Osteoblast (primary cell): ENCODE data around the gene DHDDS. TPM values are rescaled to one million over a fixed set of nuclear protein-coding genes. Genes with fewer than 3 reads are reported as not detected.

Experiments used
- DNase-seq: peaks from one replicate; pipeline ENCODE4 v3.0.0; 2011; ENCODE audit warnings: low spot score, mixed read lengths; ENCODE audit not compliant: insufficient read length; ENCODE audit errors: missing footprints
- H2AFZ ChIP-seq: 2 replicates; pipeline ENCODE4 v1.6.0; 2011; ENCODE audit warnings: mild to moderate bottlenecking, low read length
- H3K27ac ChIP-seq: 2 replicates; pipeline ENCODE4 v1.5.1; 2011; ENCODE audit warnings: mild to moderate bottlenecking, low read depth, low read length, moderate library complexity
- H3K27me3 ChIP-seq: 2 replicates; pipeline ENCODE4 v1.6.0; 2012; ENCODE audit warnings: mild to moderate bottlenecking, control low read depth, inconsistent platforms, low read length, moderate library complexity; ENCODE audit not compliant: insufficient read depth
- H3K36me3 ChIP-seq: 2 replicates; pipeline ENCODE4 v1.5.1; 2011; ENCODE audit warnings: mild to moderate bottlenecking, low read length, control low read depth, moderate library complexity; ENCODE audit not compliant: insufficient read depth
- H3K4me1 ChIP-seq: 2 replicates; pipeline ENCODE4 v1.5.1; 2011; ENCODE audit warnings: mild to moderate bottlenecking, low read length, control low read depth, moderate library complexity; ENCODE audit not compliant: insufficient read depth
- H3K4me2 ChIP-seq: 2 replicates; pipeline ENCODE4 v1.6.0; 2011; ENCODE audit warnings: mild to moderate bottlenecking, low read length; ENCODE audit not compliant: insufficient read depth
- H3K4me3 ChIP-seq: fragments of 200-600 bp; sonication (generic); 3 replicates; pipeline ENCODE4 v1.5.1; 2012; ENCODE audit warnings: mild to moderate bottlenecking, low read length, inconsistent platforms; ENCODE audit not compliant: insufficient read depth
- H3K79me2 ChIP-seq: 2 replicates; pipeline ENCODE4 v1.6.0; 2012; ENCODE audit warnings: mild to moderate bottlenecking, low read length, control low read depth, inconsistent platforms; ENCODE audit not compliant: insufficient read depth
- H3K9me3 ChIP-seq: 2 replicates; pipeline ENCODE4 v1.5.1; 2011; ENCODE audit warnings: low read depth, low read length, control low read depth
- H4K20me1 ChIP-seq: 2 replicates; pipeline ENCODE4 v1.6.0; 2012; ENCODE audit warnings: mild to moderate bottlenecking, low read length, control low read depth; ENCODE audit not compliant: insufficient read depth
- CTCF ChIP-seq: IDR thresholded peaks from 2 replicates; pipeline ENCODE4 v1.5.1; 2011; ENCODE audit warnings: mild to moderate bottlenecking, low read depth, low read length, moderate library complexity; ENCODE audit errors: extremely low read depth
- total RNA-seq: library from RNA; depleted of rRNA; stranded (reverse); fragments of >200 nt; gene quantifications from 2 replicates; pipeline ENCODE4 v1.2.3, GENCODE V29; 2012

Gene DHDDS
- total RNA-seq, 1 donor = 63.3 TPM

DNA sequence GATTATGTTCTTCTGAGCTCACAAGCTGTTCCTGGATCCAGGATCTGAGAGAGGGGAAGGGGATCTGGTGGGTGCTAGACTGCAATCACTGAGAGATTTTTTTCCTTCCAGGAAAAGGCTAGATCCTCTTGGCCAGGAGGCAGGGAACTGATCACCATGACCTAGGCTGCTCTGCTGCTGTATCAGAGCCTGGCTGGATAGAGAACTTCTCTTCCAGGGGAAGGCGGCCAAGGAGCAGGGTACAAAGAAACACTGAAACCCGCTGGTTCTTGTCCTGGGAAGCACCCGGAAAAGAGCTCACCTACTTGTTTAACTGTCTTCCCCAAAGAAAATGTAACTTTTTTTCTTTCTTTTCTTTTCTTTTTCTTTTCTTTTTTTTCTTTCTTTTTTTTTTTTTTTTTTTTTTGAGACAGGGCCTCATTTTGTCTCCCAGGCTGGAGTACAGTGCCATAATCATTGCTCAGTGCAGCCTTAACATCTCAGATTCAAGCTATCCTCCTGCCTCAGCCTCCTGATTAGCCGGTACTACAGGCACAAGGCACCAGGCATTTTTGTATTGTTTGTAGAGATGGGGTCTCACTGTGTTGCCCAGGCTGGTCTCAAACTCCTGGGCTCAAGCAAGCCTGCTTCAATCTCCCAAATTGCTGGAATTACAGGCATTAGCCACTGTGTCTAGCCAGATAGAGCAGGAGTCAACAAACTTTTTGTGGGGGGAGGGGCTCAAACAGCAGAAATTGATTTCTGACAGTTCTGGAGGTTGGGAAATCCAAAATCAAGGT, 85.1 kb downstream of the DHDDS start:
- Histone ChIP-seq H3K4me2 (no peak overlapping the region), H3K36me3 (no peaks in the 10 kb centered on the region), H3K27ac (no peak overlapping the region), H3K9me3 (no peaks in the 10 kb centered on the region), H3K4me3 (no peak overlapping the region), H3K4me1 (no peaks in the 10 kb centered on the region), H3K79me2 (no peaks in the 10 kb centered on the region), H2AFZ (no peak overlapping the region), H4K20me1 (no peaks in the 10 kb centered on the region), H3K27me3 (peaks cover 6% of the 10 kb centered on the region)
- no peak for TF ChIP-seq CTCF
- no peak for DNase-seq

DNA sequence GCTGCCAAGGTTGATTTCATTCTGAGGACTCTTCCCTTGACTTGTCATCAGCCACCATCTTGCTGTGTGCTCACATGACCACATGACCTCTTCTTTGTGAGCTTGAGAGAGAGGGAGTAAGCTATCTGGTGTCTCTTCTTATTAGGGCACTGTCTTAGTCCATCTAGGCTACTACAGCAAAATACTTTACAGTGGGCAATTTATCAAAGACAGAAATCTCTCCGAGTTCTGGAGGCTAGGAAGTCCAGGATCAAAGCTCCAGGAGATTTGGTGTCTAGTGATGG, 85.6 kb downstream of the DHDDS start:
- H3K4me1 ChIP-seq = no peaks in the 10 kb centered on the region
- no peak overlapping the region for H2AFZ ChIP-seq
- DNase-seq = no peak
- no peaks in the 10 kb centered on the region for H4K20me1 ChIP-seq
- no peak overlapping the region for H3K4me2 ChIP-seq
- H3K27ac ChIP-seq = no peak overlapping the region
- H3K27me3 ChIP-seq = peaks cover 9% of the 10 kb centered on the region
- no peaks in the 10 kb centered on the region for H3K79me2 ChIP-seq
- H3K9me3 ChIP-seq = no peaks in the 10 kb centered on the region
- no peak for TF ChIP-seq CTCF
- no peaks in the 10 kb centered on the region for H3K36me3 ChIP-seq
- H3K4me3 ChIP-seq = no peak overlapping the region

DNA sequence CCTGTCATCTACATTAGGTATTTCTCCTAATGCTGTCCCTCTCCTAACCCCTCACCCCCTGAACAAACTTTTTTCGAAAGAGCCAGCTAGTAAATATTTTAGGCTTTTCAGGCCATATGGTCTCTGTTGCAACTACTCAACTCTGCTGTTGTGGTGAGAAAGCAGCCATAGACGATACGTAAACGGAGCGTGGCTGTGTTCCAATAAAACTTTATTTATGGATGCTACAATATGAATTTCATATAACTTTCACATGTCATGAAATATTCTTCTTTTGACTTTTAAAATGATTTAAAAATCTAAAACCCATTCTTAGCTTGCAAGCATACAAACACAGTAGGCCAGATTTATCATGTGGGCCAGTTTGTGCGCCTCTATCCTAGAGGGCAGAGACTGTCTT, 86.2 kb downstream of the DHDDS start:
- no peak for TF ChIP-seq CTCF
- peaks cover 9% of the 10 kb centered on the region for H3K27me3 ChIP-seq
- no peak for DNase-seq
- H3K4me1 ChIP-seq = no peaks in the 10 kb centered on the region
- H2AFZ ChIP-seq = no peak overlapping the region
- H3K36me3 ChIP-seq = no peaks in the 10 kb centered on the region
- no peak overlapping the region for H3K4me3 ChIP-seq
- no peak overlapping the region for H3K4me2 ChIP-seq
- no peaks in the 10 kb centered on the region for H3K79me2 ChIP-seq
- H3K9me3 ChIP-seq = no peaks in the 10 kb centered on the region
- H4K20me1 ChIP-seq = no peaks in the 10 kb centered on the region
- H3K27ac ChIP-seq = no peak overlapping the region

DNA sequence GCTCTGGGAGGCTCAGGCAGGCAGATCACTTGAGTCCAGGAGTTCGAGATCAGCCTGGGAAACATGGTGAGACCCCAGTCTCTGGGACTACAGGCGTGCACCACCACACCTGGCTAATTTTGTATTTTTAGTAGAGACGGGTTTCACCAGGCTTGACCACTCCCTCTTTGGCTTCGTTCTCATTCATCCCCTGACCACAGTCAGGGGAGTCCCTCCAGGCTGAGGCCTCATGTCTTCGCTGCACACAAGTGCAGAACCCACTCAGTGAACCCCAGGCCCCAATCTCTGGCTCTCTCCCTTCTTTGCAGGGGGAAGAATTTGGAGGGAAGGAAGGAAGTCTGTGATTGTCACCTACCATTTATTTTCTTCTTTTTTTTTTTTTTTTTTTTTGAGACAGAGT, 88.2 kb downstream of the DHDDS start:
- Histone ChIP-seq H3K36me3 (no peaks in the 10 kb centered on the region), H3K27ac (no peak overlapping the region), H3K27me3 (peaks cover 14% of the 10 kb centered on the region), H3K4me3 (no peak overlapping the region), H4K20me1 (no peaks in the 10 kb centered on the region), H2AFZ (no peak overlapping the region), H3K4me2 (no peak overlapping the region), H3K9me3 (no peaks in the 10 kb centered on the region), H3K4me1 (no peaks in the 10 kb centered on the region), H3K79me2 (no peaks in the 10 kb centered on the region)
- TF ChIP-seq CTCF = no peak
- DNase-seq = no peak

Other genes starting within 250 kb of the DHDDS start
- not detected in 2 replicates for gene CATSPER4, start 241.7 kb upstream of the DHDDS start, total RNA-seq
- 8.0 and 9.1 TPM in 2 replicates for gene CEP85, start 198.1 kb upstream of the DHDDS start, total RNA-seq
- 29.2 and 30.8 TPM in 2 replicates for gene SH3BGRL3, start 152.2 kb upstream of the DHDDS start, total RNA-seq
- 5.8 and 6.2 TPM in 2 replicates for gene UBXN11, start 125.7 kb upstream of the DHDDS start, total RNA-seq
- gene CD52, start 114.4 kb upstream of the DHDDS start, total RNA-seq = not detected in 2 replicates
- not detected in 2 replicates for gene CRYBG2, start 78.2 kb upstream of the DHDDS start, total RNA-seq
- not detected in 2 replicates for gene ZNF683, start 59.6 kb upstream of the DHDDS start, total RNA-seq
- not detected in 2 replicates for gene LIN28A, start 21.5 kb upstream of the DHDDS start, total RNA-seq
- 181 and 198 TPM in 2 replicates for gene HMGN2, start 40.1 kb downstream of the DHDDS start, total RNA-seq
- gene RPS6KA1, start 97.4 kb downstream of the DHDDS start, total RNA-seq = 2.2 and 2.4 TPM in 2 replicates